MM.1S (cell line): ENCODE measurements around the gene SNTG2.

ENCODE experiments used
- DNase-seq: peaks from one replicate; pipeline ENCODE4 v3.0.0-alpha.2; 2015
- H2AFZ ChIP-seq: fragments of 300-600 bp; sonication (generic); 2 replicates; pipeline ENCODE4 v1.6.0; 2016; ENCODE audit warnings: antibody characterized with exemption, low read length
- H3F3A ChIP-seq: fragments of 300-600 bp; sonication (generic); 2 replicates; pipeline ENCODE4 v1.6.1; 2016; ENCODE audit warnings: mild to moderate bottlenecking, antibody characterized with exemption, low read length, moderate library complexity, mixed read lengths; ENCODE audit not compliant: insufficient read depth
- H3K27ac ChIP-seq: fragments of 300-600 bp; sonication (generic); 2 replicates; pipeline ENCODE4 v1.5.1; 2016; ENCODE audit warnings: mild to moderate bottlenecking, low read length
- H3K27me3 ChIP-seq: fragments of 300-600 bp; sonication (generic); replicated peaks from 2 replicates; pipeline ENCODE4 v1.6.0; 2016; ENCODE audit warnings: low read length; ENCODE audit not compliant: insufficient read depth
- H3K36me3 ChIP-seq: fragments of 300-600 bp; sonication (generic); replicated peaks from 2 replicates; pipeline ENCODE4 v1.6.1; 2016; ENCODE audit warnings: mild to moderate bottlenecking, low read length, mixed read lengths; ENCODE audit not compliant: insufficient read depth
- H3K4me1 ChIP-seq: fragments of 300-600 bp; sonication (generic); 2 replicates; pipeline ENCODE4 v1.6.1; 2016; ENCODE audit warnings: low read length, mixed read lengths
- H3K4me2 ChIP-seq: fragments of 300-600 bp; sonication (generic); 2 replicates; pipeline ENCODE4 v1.6.0; 2016; ENCODE audit warnings: low read depth, low read length
- H3K4me3 ChIP-seq: fragments of 300-600 bp; sonication (generic); 2 replicates; pipeline ENCODE4 v1.5.1; 2016; ENCODE audit warnings: low read length, mixed read lengths
- H3K79me2 ChIP-seq: fragments of 300-600 bp; sonication (generic); 2 replicates; pipeline ENCODE4 v1.6.1; 2016; ENCODE audit warnings: mixed run types, low read length, mixed read lengths
- H3K9ac ChIP-seq: fragments of 300-600 bp; sonication (generic); 2 replicates; pipeline ENCODE4 v1.6.1; 2016; ENCODE audit warnings: low read length, mixed read lengths
- H3K9me2 ChIP-seq: fragments of 300-600 bp; sonication (generic); replicated peaks from 2 replicates; pipeline ENCODE4 v1.6.1; 2016; ENCODE audit warnings: mild to moderate bottlenecking, low read length, mixed read lengths; ENCODE audit not compliant: insufficient read depth
- H3K9me3 ChIP-seq: fragments of 300-600 bp; sonication (generic); replicated peaks from 2 replicates; pipeline ENCODE4 v1.6.1; 2016; ENCODE audit warnings: mild to moderate bottlenecking, low read length, mixed read lengths; ENCODE audit not compliant: insufficient read depth
- H4K20me1 ChIP-seq: fragments of 300-600 bp; sonication (generic); 2 replicates; pipeline ENCODE4 v1.6.1; 2016; ENCODE audit warnings: mild to moderate bottlenecking, low read length, moderate library complexity, mixed read lengths; ENCODE audit not compliant: insufficient read depth
- CTCF ChIP-seq: fragments of 300-600 bp; sonication (generic); IDR thresholded peaks from 2 replicates; pipeline ENCODE4 v1.5.1; 2016; ENCODE audit warnings: antibody characterized with exemption, low read length, mixed read lengths
- EZH2 ChIP-seq: fragments of 300-600 bp; sonication (generic); optimal IDR thresholded peaks from 2 replicates; pipeline ENCODE3; 2017; ENCODE audit warnings: low read depth, mild to moderate bottlenecking, antibody characterized with exemption, low read length, mixed read lengths
- EZH2phosphoT487 ChIP-seq: fragments of 300-600 bp; sonication (generic); IDR thresholded peaks from 2 replicates; pipeline ENCODE4 v1.6.1; 2018; ENCODE audit warnings: antibody characterized with exemption, low read length

SNTG2 gene

GRCh38 chr2:923832-924601, 26.6 kb upstream of the SNTG2 start:
- no peaks in the 10 kb centered on the region for H4K20me1 ChIP-seq
- H3K27ac ChIP-seq: no peak overlapping the region
- H3K27me3 ChIP-seq: no peaks in the 10 kb centered on the region
- no peaks in the 10 kb centered on the region for H3K36me3 ChIP-seq
- H3K9me3 ChIP-seq: no peaks in the 10 kb centered on the region
- no peaks in the 10 kb centered on the region for H3K9me2 ChIP-seq
- no peak overlapping the region for H3K9ac ChIP-seq
- no peak overlapping the region for H3K4me3 ChIP-seq
- DNase-seq: no peak
- H3K4me2 ChIP-seq: no peak overlapping the region
- TF ChIP-seq EZH2phosphoT487 (no peak), EZH2 (no peak), CTCF (no peak)
- no peaks in the 10 kb centered on the region for H3K4me1 ChIP-seq
- H3F3A ChIP-seq: no peaks in the 10 kb centered on the region
- no peaks in the 10 kb centered on the region for H3K79me2 ChIP-seq
- no peak overlapping the region for H2AFZ ChIP-seq

DNA sequence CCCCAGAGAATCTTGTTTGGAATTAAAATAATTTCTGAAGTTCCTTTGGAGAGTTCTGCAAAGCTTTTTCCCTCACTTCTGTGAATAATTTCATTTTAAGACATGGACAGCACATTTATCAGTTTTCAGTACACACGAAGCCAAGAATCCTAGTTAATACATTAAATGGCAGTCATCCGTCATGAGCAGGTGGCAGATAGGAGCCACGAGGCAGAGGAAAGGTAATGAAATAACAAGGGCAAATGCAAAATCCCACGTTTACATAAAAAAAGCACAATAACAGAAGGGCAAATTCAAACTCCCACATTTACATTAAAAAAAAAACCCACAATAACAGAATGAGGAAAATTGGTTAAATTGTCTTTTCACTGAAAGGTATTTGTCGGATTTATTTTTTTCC, 25.9 kb upstream of the SNTG2 start:
- Histone ChIP-seq H3K4me2 (no peak overlapping the region), H3F3A (no peaks in the 10 kb centered on the region), H3K27me3 (no peaks in the 10 kb centered on the region), H3K79me2 (no peaks in the 10 kb centered on the region), H3K9me3 (no peaks in the 10 kb centered on the region), H2AFZ (no peak overlapping the region), H3K9ac (no peak overlapping the region), H3K9me2 (no peaks in the 10 kb centered on the region), H3K27ac (no peak overlapping the region), H3K36me3 (no peaks in the 10 kb centered on the region), H4K20me1 (no peaks in the 10 kb centered on the region), H3K4me1 (no peaks in the 10 kb centered on the region), H3K4me3 (no peak overlapping the region)
- no peak for DNase-seq
- TF ChIP-seq EZH2phosphoT487 (no peak), EZH2 (no peak), CTCF (no peak)

GRCh38 chr2:925309-925708, 25.3 kb upstream of the SNTG2 start:
- Histone ChIP-seq H3F3A (no peaks in the 10 kb centered on the region), H3K27ac (no peak overlapping the region), H3K4me3 (no peak overlapping the region), H3K9me3 (no peaks in the 10 kb centered on the region), H3K36me3 (no peaks in the 10 kb centered on the region), H3K4me1 (no peaks in the 10 kb centered on the region), H3K79me2 (no peaks in the 10 kb centered on the region), H4K20me1 (no peaks in the 10 kb centered on the region), H3K27me3 (no peaks in the 10 kb centered on the region), H3K4me2 (no peak overlapping the region), H3K9me2 (no peaks in the 10 kb centered on the region), H3K9ac (no peak overlapping the region), H2AFZ (no peak overlapping the region)
- DNase-seq: no peak
- TF ChIP-seq EZH2phosphoT487 (no peak), CTCF (no peak), EZH2 (no peak)
